ENCODE data around the gene DNAJB4.

The DNAJB4 gene

DNA sequence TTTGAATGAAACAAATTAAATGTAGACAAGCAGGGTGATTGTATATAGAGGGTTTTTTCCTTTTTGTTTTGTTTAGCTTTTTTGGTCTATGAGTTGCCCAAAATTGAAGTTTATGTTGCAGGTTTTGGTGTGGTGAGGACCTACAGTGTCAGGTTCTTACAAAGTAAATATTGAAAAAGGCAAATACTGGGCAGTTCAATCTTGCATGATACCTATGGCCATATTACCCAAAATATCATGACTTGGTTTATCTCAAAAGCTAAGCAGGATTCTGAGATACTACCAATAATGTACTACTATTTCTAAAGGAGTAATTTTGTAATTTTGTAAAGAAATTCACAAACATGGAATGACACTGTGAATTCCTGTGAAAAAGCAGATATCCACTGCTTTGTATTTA, 1.8 kb downstream of the DNAJB4 start:
- no peak overlapping the region for H3K4me3 ChIP-seq (ENCODE audit: low read depth, low read length)
- H3K4me1 ChIP-seq = no peaks in the 10 kb centered on the region
- H3K9me3 ChIP-seq = no peaks in the 10 kb centered on the region
- TF ChIP-seq CTCF (IDR thresholded peaks at IDR 0.05; ENCODE audit: low read depth, low read length) = no peak
- no peak for DNase-seq
- no peaks in the 10 kb centered on the region for H3K36me3 ChIP-seq
- H3K27me3 ChIP-seq = no peaks in the 10 kb centered on the region

DNA sequence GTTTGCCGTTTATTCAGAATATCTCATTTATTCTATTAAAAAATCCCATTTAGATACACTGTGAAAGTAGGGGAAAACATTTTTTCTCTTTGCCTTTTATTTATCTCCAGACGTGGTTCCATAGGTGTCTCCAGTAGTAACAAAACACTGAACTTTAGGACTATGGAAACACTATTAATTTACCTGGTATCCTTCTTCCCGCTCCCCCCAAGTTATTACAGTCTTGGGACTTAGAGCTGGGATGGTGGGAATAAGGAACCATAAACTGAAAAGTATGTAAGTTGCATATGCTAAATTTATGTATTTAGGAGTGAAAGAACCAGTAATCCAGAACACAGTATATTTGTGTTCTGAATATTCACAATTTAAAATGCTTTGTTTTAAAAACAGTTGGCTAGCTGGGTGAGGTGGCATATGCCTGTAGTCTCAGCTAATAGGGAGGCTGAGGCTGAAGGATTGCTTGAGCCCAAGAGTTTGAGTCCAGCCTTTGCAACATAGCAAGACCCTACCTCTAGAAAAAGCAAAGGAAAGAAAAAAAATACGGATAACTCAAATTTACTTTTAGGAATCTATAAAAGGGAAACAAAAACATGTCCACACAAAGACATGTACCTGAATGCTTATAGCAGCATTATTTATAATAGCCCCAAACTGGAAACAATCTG, 3.1 kb downstream of the DNAJB4 start:
- Histone ChIP-seq H3K4me3 (ENCODE audit: low read depth, low read length) (no peak overlapping the region), H3K4me1 (no peaks in the 10 kb centered on the region)

DNA sequence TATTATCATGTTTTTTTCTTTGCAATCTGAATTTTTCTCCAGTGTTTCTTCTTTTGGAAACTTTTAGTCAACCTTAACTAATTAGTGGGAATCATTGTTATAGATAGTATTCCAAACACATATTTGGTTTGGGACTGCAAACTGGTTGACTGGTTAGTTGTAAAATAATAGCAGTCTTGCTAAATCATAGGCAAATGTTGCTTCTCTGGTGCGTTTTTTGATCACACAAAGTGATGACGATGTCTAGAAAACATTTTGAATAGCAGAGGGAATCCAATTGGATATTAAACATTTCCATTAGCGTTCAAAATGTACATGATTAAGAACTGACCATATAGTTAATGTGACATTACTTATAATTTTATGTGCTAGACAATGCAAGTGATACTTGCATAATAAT, 4.5 kb downstream of the DNAJB4 start:
- Histone ChIP-seq H3K4me1 (no peaks in the 10 kb centered on the region), H3K27me3 (no peaks in the 10 kb centered on the region), H3K36me3 (no peaks in the 10 kb centered on the region), H3K9me3 (no peaks in the 10 kb centered on the region), H3K4me3 (ENCODE audit: low read depth, low read length) (no peak overlapping the region)
- TF ChIP-seq CTCF (IDR thresholded peaks at IDR 0.05; ENCODE audit: low read depth, low read length) = no peak
- no peak for DNase-seq

More for the DNA sequence above, 3.1 kb downstream of the DNAJB4 start:
- DNase-seq = no peak
- TF ChIP-seq CTCF (IDR thresholded peaks at IDR 0.05; ENCODE audit: low read depth, low read length) = no peak
- Histone ChIP-seq H3K27me3 (no peaks in the 10 kb centered on the region), H3K36me3 (no peaks in the 10 kb centered on the region), H3K9me3 (no peaks in the 10 kb centered on the region)

- no peaks in the 10 kb centered on the region for H3K9me3 ChIP-seq
- no peaks in the 10 kb centered on the region for H3K36me3 ChIP-seq
- TF ChIP-seq CTCF (IDR thresholded peaks at IDR 0.05; ENCODE audit: low read depth, low read length) = no peak
- no peaks in the 10 kb centered on the region for H3K27me3 ChIP-seq
- DNase-seq = no peak
- H3K4me3 ChIP-seq (ENCODE audit: low read depth, low read length) = no peak overlapping the region
- H3K4me1 ChIP-seq = no peaks in the 10 kb centered on the region
These were observed 5.1 kb downstream of the DNAJB4 start for GRCh38 chr1:78009836-78010235.

GRCh38 chr1:78011050-78011449, 6.3 kb downstream of the DNAJB4 start:
- Histone ChIP-seq H3K4me3 (ENCODE audit: low read depth, low read length) (no peak overlapping the region), H3K27me3 (no peaks in the 10 kb centered on the region), H3K36me3 (no peaks in the 10 kb centered on the region), H3K4me1 (no peaks in the 10 kb centered on the region), H3K9me3 (no peaks in the 10 kb centered on the region)
- DNase-seq = no peak
- no peak for TF ChIP-seq CTCF (IDR thresholded peaks at IDR 0.05; ENCODE audit: low read depth, low read length)

DNA sequence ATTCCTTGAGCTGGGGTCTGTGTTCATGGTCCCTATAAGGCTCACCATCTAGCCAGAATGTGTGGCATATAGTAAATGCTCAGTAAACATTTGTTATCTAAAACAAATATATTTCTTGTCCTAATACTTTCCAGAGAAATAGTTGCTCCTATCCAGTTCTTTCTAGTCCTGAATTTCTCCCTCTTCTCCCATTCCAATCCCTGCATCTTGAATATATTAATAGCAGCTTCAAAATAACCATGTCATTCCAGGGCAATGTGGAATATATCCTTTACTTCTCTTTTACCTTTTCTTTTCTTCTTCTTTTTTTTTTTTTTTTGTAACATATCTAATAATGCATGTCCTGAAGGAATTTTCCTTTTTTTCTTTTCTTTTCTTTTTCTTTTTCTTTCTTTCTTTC, 10.4 kb downstream of the DNAJB4 start:
- no peaks in the 10 kb centered on the region for H3K36me3 ChIP-seq
- TF ChIP-seq CTCF (IDR thresholded peaks at IDR 0.05; ENCODE audit: low read depth, low read length) = no peak
- no peaks in the 10 kb centered on the region for H3K9me3 ChIP-seq
- no peaks in the 10 kb centered on the region for H3K4me1 ChIP-seq
- H3K27me3 ChIP-seq = no peaks in the 10 kb centered on the region
- no peak for DNase-seq
- no peak overlapping the region for H3K4me3 ChIP-seq (ENCODE audit: low read depth, low read length)
